Measurements from ENCODE around the gene HPS4.

Gene HPS4

DNA sequence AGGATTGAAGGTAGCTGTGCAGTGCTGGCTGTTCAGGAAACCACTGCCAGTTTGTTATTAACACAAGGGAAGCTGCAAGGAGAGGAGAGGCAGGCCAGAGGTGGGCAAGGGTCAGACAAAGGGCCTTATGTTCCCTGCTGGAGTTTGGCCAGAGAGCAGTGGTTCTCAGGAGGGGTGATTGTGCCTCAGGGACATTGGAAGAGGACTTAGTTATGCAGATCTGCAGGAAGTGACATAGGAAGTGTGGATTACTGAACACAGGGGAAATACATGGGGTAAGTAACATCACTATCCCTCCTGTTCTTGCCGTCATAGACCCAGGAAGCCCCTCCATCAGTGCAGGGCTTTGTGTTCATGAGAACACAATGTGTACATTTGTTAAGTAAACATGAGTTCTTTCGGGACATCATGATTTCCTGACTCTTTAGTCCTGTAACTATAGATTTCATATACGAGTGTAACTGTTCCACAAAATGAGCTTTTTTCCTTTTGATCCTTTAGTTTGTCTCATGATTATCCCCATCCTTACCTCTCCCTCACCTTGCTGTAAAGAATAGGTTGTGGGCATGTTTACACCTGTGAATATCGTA is 6.0 kb upstream of the HPS4 start:
- TF ChIP-seq, protein P1, sequence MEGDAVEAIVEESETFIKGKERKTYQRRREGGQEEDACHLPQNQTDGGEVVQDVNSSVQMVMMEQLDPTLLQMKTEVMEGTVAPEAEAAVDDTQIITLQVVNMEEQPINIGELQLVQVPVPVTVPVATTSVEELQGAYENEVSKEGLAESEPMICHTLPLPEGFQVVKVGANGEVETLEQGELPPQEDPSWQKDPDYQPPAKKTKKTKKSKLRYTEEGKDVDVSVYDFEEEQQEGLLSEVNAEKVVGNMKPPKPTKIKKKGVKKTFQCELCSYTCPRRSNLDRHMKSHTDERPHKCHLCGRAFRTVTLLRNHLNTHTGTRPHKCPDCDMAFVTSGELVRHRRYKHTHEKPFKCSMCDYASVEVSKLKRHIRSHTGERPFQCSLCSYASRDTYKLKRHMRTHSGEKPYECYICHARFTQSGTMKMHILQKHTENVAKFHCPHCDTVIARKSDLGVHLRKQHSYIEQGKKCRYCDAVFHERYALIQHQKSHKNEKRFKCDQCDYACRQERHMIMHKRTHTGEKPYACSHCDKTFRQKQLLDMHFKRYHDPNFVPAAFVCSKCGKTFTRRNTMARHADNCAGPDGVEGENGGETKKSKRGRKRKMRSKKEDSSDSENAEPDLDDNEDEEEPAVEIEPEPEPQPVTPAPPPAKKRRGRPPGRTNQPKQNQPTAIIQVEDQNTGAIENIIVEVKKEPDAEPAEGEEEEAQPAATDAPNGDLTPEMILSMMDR (IDR thresholded peaks at IDR 0.05; ENCODE audit: low read depth, low read length) = no peak
- Histone ChIP-seq H3K4me1 (no peaks in the 10 kb centered on the region), H3K4me3 (ENCODE audit: low read depth, low read length) (no peak overlapping the region), H3K27me3 (no peaks in the 10 kb centered on the region), H3K36me3 (peaks cover 71% of the 10 kb centered on the region), H3K9me3 (no peaks in the 10 kb centered on the region)
- DNase-seq = no peak

DNA sequence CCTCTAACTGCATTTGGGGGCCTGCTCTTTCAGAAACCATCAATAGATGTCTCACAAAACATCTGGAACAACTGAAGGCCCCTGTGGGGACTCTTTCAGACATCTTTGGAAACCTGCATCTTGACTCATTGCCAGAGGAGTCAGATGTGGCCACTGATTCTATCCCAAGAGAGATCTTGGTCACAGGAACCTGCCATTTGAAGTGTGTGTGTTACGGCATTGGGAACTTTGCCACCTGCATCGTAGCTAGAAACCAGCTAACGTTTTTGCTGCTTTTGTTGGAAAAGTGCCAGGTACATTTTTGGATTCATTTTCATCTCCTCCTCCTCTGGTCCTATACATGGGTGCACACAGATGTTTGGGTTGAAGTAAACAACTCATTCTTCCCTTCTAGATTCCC is 4.4 kb upstream of the HPS4 start:
- no peak for DNase-seq
- Histone ChIP-seq H3K27me3 (no peaks in the 10 kb centered on the region), H3K9me3 (no peaks in the 10 kb centered on the region), H3K4me1 (no peaks in the 10 kb centered on the region), H3K4me3 (ENCODE audit: low read depth, low read length) (no peak overlapping the region), H3K36me3 (peaks cover 56% of the 10 kb centered on the region)
- TF ChIP-seq, protein P1 (IDR thresholded peaks at IDR 0.05; ENCODE audit: low read depth, low read length) = no peak

DNA sequence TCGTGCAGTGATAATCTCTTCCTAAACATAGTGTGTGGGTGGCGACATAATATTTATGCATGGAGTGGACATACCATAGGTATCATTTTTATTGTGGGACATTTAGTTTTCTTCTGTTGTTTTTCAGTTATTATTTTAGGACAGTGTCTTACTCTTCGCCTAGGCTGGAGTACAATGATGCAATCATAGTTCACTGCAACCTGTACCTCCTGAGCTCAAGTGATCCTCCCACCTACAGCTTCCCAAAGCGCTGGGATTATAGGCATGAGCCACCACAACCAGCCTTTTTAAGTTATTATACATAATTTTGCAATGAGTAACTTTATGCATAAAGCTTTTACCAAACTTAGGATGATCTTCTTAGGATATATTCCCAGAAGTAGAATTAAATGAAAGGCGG is 2.8 kb upstream of the HPS4 start:
- H3K27me3 ChIP-seq = no peaks in the 10 kb centered on the region
- TF ChIP-seq, protein P1 (IDR thresholded peaks at IDR 0.05; ENCODE audit: low read depth, low read length) = no peak
- H3K36me3 ChIP-seq = peaks cover 40% of the 10 kb centered on the region
- H3K4me1 ChIP-seq = peaks cover 2% of the 10 kb centered on the region; the same call in 1 of the 2 replicates
- DNase-seq = no peak
- H3K9me3 ChIP-seq = no peaks in the 10 kb centered on the region
- no peak overlapping the region for H3K4me3 ChIP-seq (ENCODE audit: low read depth, low read length)

DNA sequence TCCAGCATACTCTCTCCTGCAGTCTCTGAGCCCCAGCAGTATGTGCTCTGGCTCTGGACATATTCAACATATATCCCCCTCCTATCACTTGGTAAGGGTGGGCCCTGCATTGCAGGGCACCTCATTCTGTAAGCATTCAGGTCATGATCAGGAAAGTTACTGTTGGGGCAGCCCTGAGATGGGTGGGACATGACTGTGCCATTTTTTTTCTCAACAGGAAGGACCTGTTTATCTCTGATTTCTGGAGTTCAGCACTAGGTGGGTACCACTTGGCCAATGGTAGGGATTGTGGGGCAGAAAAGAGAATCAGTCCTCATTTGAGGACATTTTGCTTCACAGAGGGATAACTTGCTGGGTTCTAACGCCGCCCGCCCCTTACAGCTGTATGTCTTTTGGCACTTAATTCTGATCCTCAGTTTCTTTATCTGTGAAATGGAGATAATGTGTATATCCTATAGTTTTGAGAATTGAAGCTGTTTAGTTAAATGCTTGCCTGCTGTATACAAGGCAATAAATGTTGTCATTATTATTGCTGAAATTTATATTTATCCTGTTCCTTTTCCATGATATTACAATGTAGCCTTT is 2.3 kb upstream of the HPS4 start:
- Histone ChIP-seq H3K36me3 (peaks cover 35% of the 10 kb centered on the region), H3K4me1 (peaks cover 2% of the 10 kb centered on the region; the same call in 1 of the 2 replicates)

DNA sequence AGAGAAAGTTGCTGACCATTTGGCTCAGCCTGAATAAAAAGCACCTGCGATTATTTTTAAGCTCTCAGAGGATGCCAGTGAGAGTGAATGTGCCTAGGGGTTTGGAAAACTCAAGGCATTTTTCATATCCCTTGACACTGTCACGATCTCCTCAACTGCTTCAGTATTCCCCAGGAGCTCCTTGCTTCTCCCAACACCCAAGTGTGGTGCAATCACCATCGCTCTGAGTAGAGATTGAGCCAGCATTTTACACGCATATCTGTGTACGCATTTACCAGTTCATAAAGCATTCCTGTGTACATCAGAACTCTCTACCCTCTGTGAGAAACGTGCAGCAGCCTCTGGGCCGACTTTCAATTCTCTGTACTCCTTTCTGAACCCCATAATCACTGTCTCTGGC is 1.4 kb upstream of the HPS4 start:
- Histone ChIP-seq H3K9me3 (no peaks in the 10 kb centered on the region), H3K4me3 (ENCODE audit: low read depth, low read length) (no peak overlapping the region), H3K4me1 (peaks cover 2% of the 10 kb centered on the region; the same call in 1 of the 2 replicates), H3K36me3 (peaks cover 28% of the 10 kb centered on the region), H3K27me3 (no peaks in the 10 kb centered on the region)
- DNase-seq = no peak
- TF ChIP-seq, protein P1 (IDR thresholded peaks at IDR 0.05; ENCODE audit: low read depth, low read length) = no peak

More for the DNA sequence above, 2.3 kb upstream of the HPS4 start:
- H3K27me3 ChIP-seq = no peaks in the 10 kb centered on the region
- no peak overlapping the region for H3K4me3 ChIP-seq (ENCODE audit: low read depth, low read length)
- H3K9me3 ChIP-seq = no peaks in the 10 kb centered on the region
- TF ChIP-seq, protein P1 (IDR thresholded peaks at IDR 0.05; ENCODE audit: low read depth, low read length) = no peak
- DNase-seq = no peak

DNA sequence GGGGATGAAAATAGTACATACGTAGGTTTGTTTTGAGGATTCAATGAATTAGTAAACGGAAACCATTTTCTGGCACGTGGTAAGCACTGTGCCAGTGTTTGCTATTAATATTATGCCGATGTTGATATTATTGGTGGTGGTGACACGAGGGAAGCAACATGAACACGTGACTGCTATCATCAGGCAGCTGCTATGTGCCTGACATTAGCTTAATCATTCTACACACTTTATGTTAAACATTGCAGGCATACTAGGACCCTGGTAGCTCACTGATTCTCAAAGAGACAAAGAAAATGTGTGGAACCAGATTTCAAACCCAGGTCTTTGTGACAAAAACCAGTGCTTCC is 750 bp upstream of the HPS4 start:
- Histone ChIP-seq H3K9me3 (no peaks in the 10 kb centered on the region), H3K4me3 (ENCODE audit: low read depth, low read length) (peak overlapping the region; percentile 67), H3K4me1 (peaks cover 2% of the 10 kb centered on the region; the same call in 1 of the 2 replicates), H3K27me3 (no peaks in the 10 kb centered on the region), H3K36me3 (peaks cover 21% of the 10 kb centered on the region)
- TF ChIP-seq, protein P1 (IDR thresholded peaks at IDR 0.05; ENCODE audit: low read depth, low read length) = no peak
- DNase-seq = no peak

Measured in BE2C (cell line).